ENCODE data around the gene WDR54. TPM values are rescaled to one million over a fixed set of nuclear protein-coding genes. Genes with fewer than 3 reads are reported as not detected.

Gene WDR54, protein sequence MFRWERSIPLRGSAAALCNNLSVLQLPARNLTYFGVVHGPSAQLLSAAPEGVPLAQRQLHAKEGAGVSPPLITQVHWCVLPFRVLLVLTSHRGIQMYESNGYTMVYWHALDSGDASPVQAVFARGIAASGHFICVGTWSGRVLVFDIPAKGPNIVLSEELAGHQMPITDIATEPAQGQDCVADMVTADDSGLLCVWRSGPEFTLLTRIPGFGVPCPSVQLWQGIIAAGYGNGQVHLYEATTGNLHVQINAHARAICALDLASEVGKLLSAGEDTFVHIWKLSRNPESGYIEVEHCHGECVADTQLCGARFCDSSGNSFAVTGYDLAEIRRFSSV
- total RNA-seq: 56.9 and 60.3 TPM in 2 replicates

DNA sequence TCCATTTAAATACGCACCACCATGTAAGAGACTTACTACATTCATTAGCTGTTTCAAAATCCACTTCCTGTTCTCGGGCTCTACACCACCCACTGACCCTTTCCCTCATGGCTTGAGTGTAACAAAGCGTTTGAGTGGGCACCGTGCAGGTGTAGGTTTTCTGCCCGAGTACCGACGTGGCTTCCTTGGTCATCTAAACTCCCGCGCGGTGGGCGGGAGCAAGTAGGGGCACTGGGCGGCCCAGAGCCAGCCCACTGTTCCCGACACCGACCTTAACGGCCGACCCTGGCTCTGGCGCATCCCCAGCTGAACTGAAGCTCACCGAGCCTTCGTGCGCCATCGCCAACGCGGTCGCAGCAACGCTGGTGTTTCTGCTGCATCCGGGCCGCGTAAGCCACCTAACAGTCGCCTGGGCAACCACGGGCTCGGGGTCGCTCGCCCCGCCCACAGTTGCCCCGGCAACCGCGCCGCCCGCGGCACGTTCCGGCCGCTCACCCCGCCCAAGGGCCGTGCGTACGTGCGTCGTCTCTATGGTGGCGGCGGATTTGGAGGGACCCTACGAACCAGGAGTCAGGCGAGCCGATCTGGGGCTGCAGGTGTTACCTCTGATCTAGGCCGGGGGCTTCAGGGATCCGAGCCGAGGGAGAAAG lies at the start of gene WDR54, which contains the start of gene C2orf81:
Gene WDR54 (plus strand): TSS at position 510 of the 650 bp plus-strand sequence. CDS start 424 bp downstream, outside the sequence.
Gene C2orf81 (minus strand): TSS at position 399 of the 650 bp plus-strand sequence. CDS start 59 bp downstream, at position 340.
- intact Hi-C loops (cut with micrococcal nuclease): loop anchor here (1.0 to 2.0 kb wide), 7 partner anchors 29 to 243 kb away; partner anchors contain the start of genes AUP1, HTRA2, MOB1A and SEMA4F

- intact Hi-C loops (cut with micrococcal nuclease): no loop called here
These were observed 48.9 kb upstream of the WDR54 start for GRCh38 chr2:74372674-74373073.

DNA sequence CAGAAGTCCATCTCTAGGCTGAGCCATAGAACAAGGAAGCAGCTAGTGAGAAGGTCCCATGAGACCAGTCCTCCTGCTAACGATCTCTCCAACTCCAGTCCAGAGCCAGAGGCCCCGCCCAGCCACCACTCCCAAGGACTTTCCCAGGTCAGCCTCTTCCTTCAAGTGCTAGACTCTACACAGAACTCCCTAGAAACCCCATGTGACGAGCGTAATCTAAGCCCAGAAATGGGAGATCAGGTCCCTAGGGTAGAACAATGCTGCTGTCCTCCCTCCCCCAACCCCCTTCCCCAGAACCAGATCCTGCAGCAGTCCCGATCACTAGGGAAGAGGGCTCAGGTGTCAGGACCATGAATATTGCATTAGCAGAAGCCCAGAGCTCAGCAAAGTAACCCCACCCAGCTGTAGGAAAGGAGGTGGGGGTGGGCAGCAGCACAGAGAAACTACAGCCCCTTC lies 48.3 kb upstream of the WDR54 start:
- intact Hi-C loops (cut with micrococcal nuclease): no loop called here

- intact Hi-C loops (cut with micrococcal nuclease): no loop called here
These were observed 47.5 kb upstream of the WDR54 start for GRCh38 chr2:74373985-74374384.

DNA sequence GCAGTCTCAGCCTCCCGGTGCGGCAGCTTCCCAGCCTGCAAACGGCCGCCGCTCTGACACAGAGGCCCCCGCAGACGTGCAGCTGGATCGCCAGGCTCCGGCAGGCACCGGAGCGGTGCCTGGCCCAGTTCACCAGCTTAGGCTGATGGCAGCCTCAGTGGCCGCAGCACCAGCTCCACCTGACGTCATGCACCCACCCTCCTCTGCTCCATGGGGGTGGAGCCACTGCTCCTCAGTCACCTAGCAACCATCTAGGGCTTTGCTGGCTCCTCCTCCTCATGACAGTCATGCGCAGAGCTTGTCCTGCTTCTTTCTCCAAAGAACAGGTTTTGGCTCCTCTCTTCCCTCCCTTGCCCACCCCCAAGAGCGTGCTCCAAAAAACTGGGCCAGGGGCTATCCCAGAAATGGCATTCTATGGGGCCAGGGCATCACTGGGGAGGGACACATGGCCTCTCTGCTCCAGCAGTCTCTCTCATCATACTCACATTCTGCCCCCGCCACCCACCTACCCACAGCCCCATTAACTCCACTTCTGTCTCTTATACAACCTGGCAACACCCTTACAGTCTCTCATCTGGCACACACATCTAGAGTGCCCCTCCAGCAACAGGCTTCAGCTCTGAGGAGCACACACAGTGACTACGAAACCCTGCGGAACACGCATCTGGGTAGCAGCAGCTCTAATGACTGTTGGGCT lies 46.9 kb upstream of the WDR54 start:
- intact Hi-C loops (cut with micrococcal nuclease): no loop called here

DNA sequence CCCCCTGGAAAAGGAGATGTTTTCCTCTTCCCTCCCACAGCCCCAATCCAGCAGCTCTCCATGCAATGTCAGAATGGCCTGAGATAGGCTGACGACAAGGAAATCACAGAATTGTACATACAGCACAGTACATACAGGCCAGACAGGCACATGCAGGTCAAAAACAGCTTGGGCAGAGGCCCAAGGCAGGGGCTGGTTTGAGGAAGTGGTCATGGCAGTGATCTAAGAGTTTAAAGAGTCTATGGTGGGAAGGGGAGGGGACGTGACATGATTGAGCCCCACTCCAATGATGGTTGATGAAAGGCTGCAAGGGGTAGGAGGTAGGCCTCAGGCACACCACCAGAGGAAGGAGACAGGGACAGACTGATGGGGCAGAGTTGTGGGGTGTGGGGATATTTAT lies 45.7 kb upstream of the WDR54 start:
- intact Hi-C loops (cut with micrococcal nuclease): no loop called here

DNA sequence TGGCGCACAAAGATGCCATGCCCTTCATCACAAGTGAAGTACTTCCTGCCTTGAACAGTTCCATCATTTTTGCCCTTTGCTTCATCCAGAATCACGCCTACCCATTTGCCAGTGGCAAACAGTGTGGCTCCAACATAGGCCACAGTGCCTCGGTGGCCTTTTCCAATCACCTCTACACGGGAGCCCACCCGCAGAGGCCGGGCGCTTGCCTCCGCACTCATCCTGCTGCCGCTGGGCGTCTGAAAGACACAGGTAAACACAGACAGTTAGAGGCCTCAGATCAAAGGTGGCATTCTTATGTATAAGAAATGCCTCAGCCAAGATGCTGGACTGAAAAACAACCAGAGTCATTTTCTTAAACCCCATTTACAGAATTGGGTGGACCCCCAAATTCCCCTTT lies 43.5 kb upstream of the WDR54 start:
- intact Hi-C loops (cut with micrococcal nuclease): no loop called here

GRCh38 chr2:74379851-74380789 lies 41.4 kb upstream of the WDR54 start, which contains the start of gene DCTN1:
Gene DCTN1 (minus strand): TSS chr2:74380311. CDS start chr2:74380037, 274 bp downstream.
- intact Hi-C loops (cut with micrococcal nuclease): no loop called here

- intact Hi-C loops (cut with micrococcal nuclease): no loop called here
These were observed 39.8 kb upstream of the WDR54 start for GRCh38 chr2:74381751-74382150.

GRCh38 chr2:74383254-74383653 lies 38.3 kb upstream of the WDR54 start:
- intact Hi-C loops (cut with micrococcal nuclease): no loop called here

DNA sequence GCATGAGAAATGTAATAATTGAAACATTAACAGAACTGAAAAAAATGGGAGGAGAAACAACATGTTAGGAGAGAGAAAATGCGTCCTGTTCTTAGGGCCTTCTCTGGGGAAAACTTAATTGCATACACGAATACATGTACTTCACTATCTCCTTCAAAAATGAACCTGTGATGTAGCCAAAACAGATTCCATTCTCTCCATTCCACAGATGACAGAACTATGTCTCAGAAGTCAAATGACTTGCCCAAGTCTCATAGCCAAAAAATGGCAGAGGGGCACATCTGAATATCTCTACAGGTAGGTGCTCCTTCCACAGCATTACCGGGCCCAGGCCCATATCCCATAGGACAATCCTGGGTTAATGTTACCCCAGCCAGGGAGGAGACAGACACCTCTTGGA lies 37.5 kb upstream of the WDR54 start:
- intact Hi-C loops (cut with micrococcal nuclease): no loop called here

DNA sequence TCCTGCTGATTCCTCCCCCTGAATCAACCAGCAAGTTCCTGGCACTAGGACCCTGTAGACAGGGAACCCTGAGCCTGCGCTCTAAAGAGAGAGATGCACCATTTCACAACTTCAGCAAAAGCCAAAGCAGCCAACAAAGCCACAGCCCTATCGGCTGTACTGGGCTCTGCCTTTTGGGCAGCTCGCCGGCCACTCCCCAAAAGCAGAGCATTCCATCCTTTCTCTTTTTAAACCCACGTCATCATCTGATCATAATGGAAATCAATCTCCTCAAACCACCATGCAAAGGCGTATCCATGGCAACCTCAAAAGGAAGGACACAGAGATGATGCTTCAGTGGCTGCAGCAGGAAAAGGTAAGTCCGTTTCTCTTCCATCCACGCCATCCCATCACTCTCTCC lies 36.1 kb upstream of the WDR54 start:
- intact Hi-C loops (cut with micrococcal nuclease): no loop called here

DNA sequence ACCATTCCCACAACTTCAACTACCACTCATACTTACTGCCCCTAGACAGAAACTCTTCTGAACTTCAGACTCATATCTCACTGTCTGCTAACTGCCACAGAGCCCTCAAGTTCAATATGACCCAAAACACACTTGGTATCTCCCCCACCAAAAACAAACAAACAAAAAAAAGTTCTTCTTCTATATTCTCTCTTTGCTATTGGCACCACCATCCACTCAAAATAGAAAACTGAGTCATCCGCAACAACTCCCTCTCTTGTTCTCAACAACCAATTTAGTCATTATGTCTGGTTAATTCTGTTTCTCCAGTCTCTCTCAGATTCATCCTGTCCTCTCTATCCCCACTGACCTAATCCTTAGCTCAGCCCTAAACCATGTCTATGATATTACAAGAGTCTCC lies 34.2 kb upstream of the WDR54 start:
- intact Hi-C loops (cut with micrococcal nuclease): no loop called here

- intact Hi-C loops (cut with micrococcal nuclease): loop anchor here (2.0 kb wide), 1 partner anchor 140 kb away; no protein-coding TSS in a partner anchor
These were observed 30.9 kb upstream of the WDR54 start for GRCh38 chr2:74390606-74391005.

DNA sequence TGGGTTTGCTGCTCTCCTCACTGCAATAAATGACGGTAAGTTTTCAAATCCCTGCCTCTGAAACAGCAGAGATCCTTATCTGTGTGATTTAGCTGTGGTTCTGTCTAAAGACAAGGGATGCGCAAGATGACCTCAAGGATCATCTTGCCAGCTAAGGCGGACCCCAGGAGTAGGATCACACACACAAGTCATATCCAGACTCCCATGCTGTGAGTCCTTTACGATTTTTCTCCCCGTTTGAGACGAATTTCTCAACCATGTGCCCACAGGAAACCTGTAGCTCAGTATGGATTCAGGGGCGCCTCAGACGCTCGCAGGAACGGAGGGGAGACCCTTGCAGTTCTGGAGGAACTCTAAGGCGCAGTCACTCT lies 30.3 kb upstream of the WDR54 start:
- intact Hi-C loops (cut with micrococcal nuclease): loop anchor here (2.0 kb wide), 1 partner anchor 140 kb away; no protein-coding TSS in a partner anchor

DNA sequence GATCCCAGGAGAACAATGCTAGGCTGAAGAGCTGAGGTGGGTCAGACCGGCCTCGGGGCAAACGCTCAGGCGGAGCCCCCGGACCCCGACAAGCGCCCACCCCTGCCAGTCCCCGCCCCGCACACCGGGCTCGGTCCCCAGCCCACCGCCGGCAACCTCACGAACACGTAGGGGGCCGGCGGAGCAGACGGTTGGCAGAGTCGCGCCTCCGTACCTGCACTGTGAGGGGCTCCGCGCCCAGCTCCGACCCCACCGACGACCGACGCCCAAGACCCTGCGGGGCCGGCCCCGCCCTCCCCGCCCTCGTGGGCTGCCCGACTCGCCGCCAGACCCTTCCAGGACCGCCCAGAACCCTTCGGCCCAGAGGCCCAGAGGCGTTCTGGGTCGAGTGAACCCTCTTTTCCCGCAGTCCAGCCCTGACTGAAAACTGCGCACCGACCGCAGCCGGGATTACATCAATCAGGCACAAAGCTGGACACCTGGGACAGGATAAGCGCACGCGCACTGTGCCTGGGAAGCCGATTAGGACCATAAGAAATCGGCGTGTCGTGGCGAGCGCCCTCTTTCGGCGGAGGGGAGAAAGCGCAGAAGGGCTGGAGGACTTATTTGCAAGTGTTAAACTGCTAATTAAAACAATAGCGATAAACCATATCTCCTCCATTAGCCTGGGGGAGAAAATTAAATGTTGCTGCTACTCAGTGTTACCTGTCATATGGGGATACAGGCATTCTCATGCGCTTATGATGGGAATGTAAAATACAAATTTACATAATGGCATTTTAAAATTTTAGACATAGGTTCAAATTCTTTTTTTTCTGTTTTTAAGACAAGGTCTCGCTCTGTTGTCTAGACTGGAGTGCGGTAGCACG lies 29.7 kb upstream of the WDR54 start:
- intact Hi-C loops (cut with micrococcal nuclease): loop anchor here (1.0 to 2.0 kb wide), 7 partner anchors 8 to 245 kb away; partner anchors contain the start of genes AUP1, BOLA3, C2orf81 and HTRA2

DNA sequence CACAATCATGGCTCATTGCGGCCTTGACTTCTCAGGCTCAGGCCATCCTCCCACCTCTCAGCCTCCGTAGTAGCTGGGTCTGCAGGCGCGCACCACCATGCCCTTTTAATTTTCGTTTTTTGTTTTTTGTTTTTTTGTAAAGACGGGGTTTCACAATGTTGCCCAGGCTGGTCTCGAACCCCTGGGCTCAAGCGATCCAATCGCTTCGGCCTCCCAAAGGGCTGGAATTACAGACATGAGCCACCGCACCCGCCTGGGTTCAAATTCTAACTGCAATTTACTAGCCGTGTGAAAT lies 29.1 kb upstream of the WDR54 start:
- intact Hi-C loops (cut with micrococcal nuclease): loop anchor here (1.0 to 2.0 kb wide), 6 partner anchors 8 to 245 kb away; partner anchors contain the start of genes AUP1, BOLA3, C2orf81 and HTRA2

DNA sequence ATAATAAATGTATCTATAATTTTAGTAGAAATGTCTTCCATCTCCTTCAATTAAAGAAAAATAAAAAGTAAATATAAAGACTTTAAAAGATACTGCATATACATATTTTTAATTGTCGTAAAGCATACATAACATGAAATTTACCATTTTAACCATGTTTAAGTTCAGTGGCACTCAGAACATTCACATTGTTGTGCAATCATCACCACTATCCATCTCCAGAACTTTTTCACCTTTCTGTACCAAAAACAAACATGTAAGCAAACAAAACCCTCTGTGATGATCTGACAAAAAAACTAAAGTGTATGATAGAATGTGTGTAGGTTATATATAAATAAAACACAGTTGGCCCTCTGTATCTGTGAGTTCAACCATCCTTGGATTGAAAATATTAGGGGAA lies 28.0 kb upstream of the WDR54 start:
- intact Hi-C loops (cut with micrococcal nuclease): loop anchor here (2.0 kb wide), 1 partner anchor 61 kb away; the partner anchor contains the start of gene INO80B

DNA sequence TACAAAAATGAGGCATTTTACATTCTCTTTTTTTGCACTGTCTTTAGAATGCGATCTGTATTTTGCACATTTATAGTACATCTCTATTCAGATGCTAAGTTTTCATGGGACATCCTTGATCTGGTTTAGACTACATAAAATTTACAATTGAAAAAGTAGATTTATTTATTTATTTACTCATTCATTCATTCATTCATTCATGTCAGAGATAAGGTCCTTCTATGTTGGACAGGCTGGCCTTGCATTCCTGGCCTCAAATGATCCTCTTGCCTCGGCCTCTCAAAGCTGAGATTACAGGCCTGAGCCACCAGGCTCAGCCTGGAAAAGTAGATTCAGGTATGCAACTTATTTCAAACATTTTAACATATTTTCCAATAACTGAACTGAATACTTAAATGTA lies 25.4 kb upstream of the WDR54 start:
- intact Hi-C loops (cut with micrococcal nuclease): no loop called here
